Adrenal gland (tissue), 12 donors: Measurements from ENCODE around the gene SMIM24. TPM values are rescaled to one million over a fixed set of nuclear protein-coding genes. Genes with fewer than 3 reads are reported as not detected.
"Not testable (repeated sequence)": the region's sequence is repeated elsewhere in the genome, so short reads cannot be mapped to it uniquely, and the experiment has no call there.

Experiments
- DNase-seq, 7 donors: peaks; one replicate each; pipeline ENCODE4 v3.0.0-alpha.2; 2019 to 2020
- H3K27ac ChIP-seq, 5 donors: fragments of 200-600 bp; sonication (generic) in 4 of 5; 1 replicate in 3 of 5; 2 replicates in 2 of 5; pipeline versions ENCODE4 v1.5.1 to v1.8.0; 2016 to 2020; ENCODE audit warnings: mild to moderate bottlenecking in 1 of 5
- H3K27me3 ChIP-seq: fragments of 200-600 bp; 2 replicates; pipeline ENCODE4 v1.8.0; 2021
- H3K36me3 ChIP-seq, 2 donors: fragments of 200-600 bp; replicated peaks in 1 of 2; 1 replicate in 1 of 2; 2 replicates in 1 of 2; pipeline versions ENCODE4 v1.5.1 to v1.8.0; 2018 to 2022
- H3K4me1 ChIP-seq, 2 donors: fragments of 200-600 bp; replicated peaks in 1 of 2; 1 replicate in 1 of 2; 2 replicates in 1 of 2; pipeline versions ENCODE4 v1.5.1 to v1.8.0; 2018 to 2021
- H3K4me3 ChIP-seq, 4 donors: fragments of 200-600 bp; sonication (generic) in 3 of 4; one replicate each; pipeline ENCODE4 v1.5.1; 2016 to 2018
- H3K9me3 ChIP-seq, 3 donors: fragments of 200-600 bp; sonication (generic) in 1 of 3; replicated peaks in 1 of 3; 1 replicate in 2 of 3; 2 replicates in 1 of 3; pipeline versions ENCODE4 v1.5.1 to v1.8.0; 2016 to 2021
- CTCF ChIP-seq, 6 experiments: fragments of 450-650 bp in 4 of 6; fragments of 200-600 bp in 2 of 6; sonication (generic) in 1 of 6; IDR thresholded peaks; 1 replicate in 5 of 6; 2 replicates in 1 of 6; pipeline versions ENCODE4 v1.5.1 to v1.8.0; 2016 to 2021; ENCODE audit warnings: antibody characterized with exemption in 6 of 6, mild to moderate bottlenecking in 2 of 6, moderate library complexity in 1 of 6
- POLR2A ChIP-seq, 2 donors: fragments of 450-650 bp; IDR thresholded peaks; one replicate each; pipeline ENCODE4 v1.6.1; 2017; ENCODE audit warnings: antibody characterized with exemption in 2 of 2, mild to moderate bottlenecking in 2 of 2, moderate library complexity in 1 of 2
- WGBS, 4 donors: extraction: QIAGEN DNeasy Blood & Tissue Kit in 2 of 4; methylation state at CpG; one replicate each; pipeline versions ENCODE4 v1.1.5 to v1.1.7; 2013 to 2017; 5-methylcytosine and 5-hydroxymethylcytosine counted together
- intact Hi-C, 2 donors: fragments of 100-400 bp; cut with DNase I; formaldehyde crosslinking; loops; one replicate each; pipeline versions ENCODE4 v1.14.1 to v1.15.0; 2022 to 2023
- polyA plus RNA-seq, 3 donors: library from polyadenylated mRNA; stranded (reverse); fragments of 200-250 nt in 2 of 3; fragments of 350-450 nt in 1 of 3; fragmentation: Illumina TruSeq in 1 of 3; extraction: RNeasy Lipid Tissue Mini Kit (QIAGEN cat#74804) in 1 of 3; gene quantifications; one replicate each; pipeline ENCODE4 v1.2.3, GENCODE V29; 2013 to 2014
- small RNA-seq, 2 donors: library from RNA; depleted of rRNA; stranded (forward); fragments of <200 nt; gene quantifications; one replicate each; pipeline ENCODE3, GENCODE V24; 2016
- total RNA-seq, 9 donors: library from RNA; depleted of rRNA in 4 of 9; stranded (reverse); fragments of >200 nt in 4 of 9; fragments of 120-200 nt in 1 of 9; fragmentation: NEBNext Ultra II Directional in 1 of 9; extraction: Animal tissue kit (Norgen Biotek cat#: 25700) in 1 of 9; gene quantifications; one replicate each; pipeline versions ENCODE4 v1.1.0 to v1.2.4, GENCODE V29; 2013 to 2023
- donor health status: healthy with polysubstance abuse.
- donor health status: Bipolar disorder and iron deficiency.
- donor health status: DM: yes; HTN: yes; CAD: no.
- donor health status: DM: no; HTN: no; CAD: no.
- donor health status: DM: no; HTN: no; CAD: no.
- donor health status: DM: yes; HTN: yes; CAD: no.

The SMIM24 gene
- total and polyA plus RNA-seq, 12 donors = 0.36 to 0.48 TPM; not detected in 10

- Histone ChIP-seq H3K36me3 (peaks cover 0 to 43% of the 10 kb centered on the region in 2 donors), H3K27me3 (no peaks in the 10 kb centered on the region), H3K4me1 (peaks cover 12 to 77% of the 10 kb centered on the region in 2 donors), H3K27ac (peak overlapping the region in 3 of 5 donors; percentile 47 to 93 (median 64)), H3K4me3 (no peak overlapping the region), H3K9me3 (no peaks in the 10 kb centered on the region)
- TF ChIP-seq POLR2A (IDR thresholded peaks at IDR 0.05) = no peak
- no peak for TF ChIP-seq CTCF (IDR thresholded peaks at IDR 0.05)
- 86 to 94% (median 86%) methylated on average over 10 to 18 of the region's 18 CpGs for WGBS, 4 donors
- DNase-seq = no peak
- intact Hi-C loops = no loop called here
Observed at GRCh38 chr19:3431760-3432397, 48.4 kb downstream of the SMIM24 start.

- 58 to 72% (median 69%) methylated on average over 5 of the region's 5 CpGs for WGBS, 4 donors
- H3K27me3 ChIP-seq, DNase-seq, intact Hi-C loops, H3K9me3 ChIP-seq, H3K4me3 ChIP-seq: not testable (repeated sequence)
- Histone ChIP-seq H3K4me1 (peaks cover 9 to 71% of the 10 kb centered on the region in 2 donors), H3K36me3 (peaks cover 0 to 39% of the 10 kb centered on the region in 2 donors), H3K27ac (peak overlapping the region; percentile 18 to 94 (median 64))
Observed at GRCh38 chr19:3430366-3430680, 50.0 kb downstream of the SMIM24 start.

- Histone ChIP-seq H3K27me3 (no peaks in the 10 kb centered on the region), H3K4me3 (no peak overlapping the region), H3K4me1 (peaks cover 26 to 64% of the 10 kb centered on the region in 2 donors), H3K27ac (peak overlapping the region in 3 of 5 donors; percentile 53 to 93 (median 64)), H3K9me3 (no peaks in the 10 kb centered on the region), H3K36me3 (peaks cover 0 to 25% of the 10 kb centered on the region in 2 donors)
- WGBS, 4 donors = 81 to 97% (median 91%) methylated on average over 9 of the region's 9 CpGs
- no peak for DNase-seq
- TF ChIP-seq CTCF (IDR thresholded peaks at IDR 0.05) = no peak
- intact Hi-C loops = loop anchor here in 1 of 2 donors (5.0 kb wide), 1 partner anchor 64 kb away; no protein-coding TSS in a partner anchor
Observed at GRCh38 chr19:3426433-3426832, 53.9 kb downstream of the SMIM24 start.

Small RNAs within 50 kb of the gene (small RNA-seq; reads per million reads assigned to genes)
- gene RF00212 = 0 reads per million in 2 donors

Other genes with a start within 250 kb of the SMIM24 start
- gene NFIC, start 113.9 kb downstream of the SMIM24 start, total RNA-seq = 100 to 1,000 TPM in 8 of 9 donors, 1 to 10 TPM in 1; 3.5 to 329 (median 214) TPM
- gene NFIC, start 113.9 kb downstream of the SMIM24 start, polyA plus RNA-seq = 100 to 1,000 TPM in 1 of 3 donors, 10 to 100 TPM in 2; 34.9 to 154 (median 69.2) TPM
- not detected for gene SMIM44, start 2.9 kb upstream of the SMIM24 start, total RNA-seq
- not detected for gene SMIM44, start 2.9 kb upstream of the SMIM24 start, polyA plus RNA-seq
- gene DOHH, start 20.1 kb upstream of the SMIM24 start, total RNA-seq = 10 to 100 TPM in 7 of 9 donors, 1 to 10 TPM in 2; 8.4 to 22.8 (median 13.8) TPM
- 10 to 100 TPM in 2 of 3 donors, under 1 TPM in 1; 0.92 to 19.1 (median 13.5) TPM for gene DOHH, start 20.1 kb upstream of the SMIM24 start, polyA plus RNA-seq
- 10 to 100 TPM; 17.9 to 85.0 (median 39.4) TPM for gene FZR1, start 25.8 kb upstream of the SMIM24 start, total RNA-seq
- gene FZR1, start 25.8 kb upstream of the SMIM24 start, polyA plus RNA-seq = 10 to 100 TPM; 24.4 to 59.1 (median 26.4) TPM
- 1 to 10 TPM in 3 of 9 donors, under 1 TPM in 2, not detected in 4; 0.68 to 3.6 (median 1.4) TPM for gene TEKTIP1, start 58.6 kb upstream of the SMIM24 start, total RNA-seq
- 1 to 10 TPM in 2 of 3 donors, not detected in 1; 1.1 to 3.5 TPM for gene TEKTIP1, start 58.6 kb upstream of the SMIM24 start, polyA plus RNA-seq
- gene MFSD12, start 77.1 kb upstream of the SMIM24 start, total RNA-seq = 100 to 1,000 TPM in 2 of 9 donors, 10 to 100 TPM in 7; 23.2 to 123 (median 64.6) TPM
- gene MFSD12, start 77.1 kb upstream of the SMIM24 start, polyA plus RNA-seq = 10 to 100 TPM; 18.5 to 89.3 (median 48.5) TPM
- gene HMG20B, start 92.4 kb upstream of the SMIM24 start, total RNA-seq = 100 to 1,000 TPM in 5 of 9 donors, 10 to 100 TPM in 4; 49.3 to 137 (median 105) TPM
- 100 to 1,000 TPM in 1 of 3 donors, 10 to 100 TPM in 2; 18.1 to 178 (median 100.0) TPM for gene HMG20B, start 92.4 kb upstream of the SMIM24 start, polyA plus RNA-seq
- 1 to 10 TPM in 8 of 9 donors, under 1 TPM in 1; 0.33 to 5.9 (median 3.3) TPM for gene GIPC3, start 105.0 kb upstream of the SMIM24 start, total RNA-seq
- 1 to 10 TPM; 1.6 to 4.9 (median 2.6) TPM for gene GIPC3, start 105.0 kb upstream of the SMIM24 start, polyA plus RNA-seq
- gene TBXA2R, start 126.3 kb upstream of the SMIM24 start, total RNA-seq = 10 to 100 TPM in 7 of 9 donors, 1 to 10 TPM in 2; 4.7 to 25.5 (median 16.5) TPM
- gene TBXA2R, start 126.3 kb upstream of the SMIM24 start, polyA plus RNA-seq = 1 to 10 TPM; 5.2 to 6.9 (median 6.2) TPM
- 10 to 100 TPM; 13.3 to 78.4 (median 22.8) TPM for gene CACTIN, start 146.3 kb upstream of the SMIM24 start, total RNA-seq
- 10 to 100 TPM in 2 of 3 donors, 1 to 10 TPM in 1; 5.0 to 39.0 (median 21.9) TPM for gene CACTIN, start 146.3 kb upstream of the SMIM24 start, polyA plus RNA-seq
- gene PIP5K1C, start 219.9 kb upstream of the SMIM24 start, total RNA-seq = 10 to 100 TPM in 8 of 9 donors, 1 to 10 TPM in 1; 4.0 to 44.7 (median 31.1) TPM
- 10 to 100 TPM in 2 of 3 donors, 1 to 10 TPM in 1; 8.8 to 31.6 (median 18.6) TPM for gene PIP5K1C, start 219.9 kb upstream of the SMIM24 start, polyA plus RNA-seq
- 1 to 10 TPM in 1 of 9 donors, under 1 TPM in 4, not detected in 4; 0.14 to 2.5 (median 0.27) TPM for gene TJP3, start 227.9 kb upstream of the SMIM24 start, total RNA-seq
- under 1 TPM in 1 of 3 donors, not detected in 2; 0.07 TPM for gene TJP3, start 227.9 kb upstream of the SMIM24 start, polyA plus RNA-seq